SK-N-MC (cell line): ENCODE results near the gene PIK3CD.

ENCODE experiments used
- EZH2 ChIP-seq: fragments of 200-600 bp; sonication (generic); IDR thresholded peaks from one replicate; pipeline ENCODE4 v1.6.1; 2017; ENCODE audit warnings: antibody characterized with exemption
- POLR2AphosphoS5 ChIP-seq: IDR thresholded peaks from 2 replicates; pipeline ENCODE4 v1.6.1; 2012; ENCODE audit warnings: mild to moderate bottlenecking, low read depth, low read length, borderline replicate concordance

- TF ChIP-seq POLR2AphosphoS5 (no peak), EZH2 (no peak)
Observed at GRCh38 chr1:9722378-9722749, 70.8 kb downstream of the PIK3CD start.
